Effector memory CD8-positive, alpha-beta T cell (primary cell): ENCODE results near the gene CCL18.
"Not testable (repeated sequence)": the region's sequence is repeated elsewhere in the genome, so short reads cannot be mapped to it uniquely, and the experiment has no call there.

Experiments used
- ATAC-seq: fragments of 150-1000 bp; cut with Tn5 transposase; replicated peaks from 2 replicates; pipeline ENCODE4 v1.10.0; 2021; ENCODE audit warnings: mild to moderate bottlenecking, moderate library complexity
- DNase-seq, 3 experiments: peaks; one replicate each; pipeline ENCODE4 v3.0.0; 2021
- H3K27ac Mint-ChIP-seq, 2 donors: one replicate each; pipeline ENCODE4 v1.8.0; 2022; ENCODE audit warnings: mild to moderate bottlenecking in 2 of 2, mixed read lengths in 2 of 2, moderate library complexity in 2 of 2
- H3K27me3 Mint-ChIP-seq, 2 donors: one replicate each; pipeline ENCODE4 v1.8.0; 2022; ENCODE audit warnings: mixed read lengths in 2 of 2
- H3K36me3 Mint-ChIP-seq: one replicate; pipeline ENCODE4 v1.8.0; 2022; ENCODE audit warnings: mild to moderate bottlenecking, moderate library complexity, mixed read lengths; ENCODE audit not compliant: insufficient read depth
- H3K4me1 Mint-ChIP-seq, 2 donors: one replicate each; pipeline ENCODE4 v1.8.0; 2022; ENCODE audit warnings: low read depth in 2 of 2, mixed read lengths in 2 of 2
- H3K4me3 Mint-ChIP-seq, 2 donors: one replicate each; pipeline ENCODE4 v1.8.0; 2022; ENCODE audit warnings: mild to moderate bottlenecking in 2 of 2, mixed read lengths in 2 of 2, moderate library complexity in 2 of 2
- H3K9me3 Mint-ChIP-seq, 2 donors: one replicate each; pipeline ENCODE4 v1.8.0; 2022; ENCODE audit warnings: mixed read lengths in 2 of 2

The CCL18 gene

GRCh38 chr17:36055171-36055570 is 8.9 kb upstream of the CCL18 start:
- Mint-ChIP-seq H3K4me1 (peaks cover 4 to 9% of the 10 kb centered on the region in 2 donors), H3K4me3 (no peak overlapping the region), H3K27ac (no peak overlapping the region)

DNA sequence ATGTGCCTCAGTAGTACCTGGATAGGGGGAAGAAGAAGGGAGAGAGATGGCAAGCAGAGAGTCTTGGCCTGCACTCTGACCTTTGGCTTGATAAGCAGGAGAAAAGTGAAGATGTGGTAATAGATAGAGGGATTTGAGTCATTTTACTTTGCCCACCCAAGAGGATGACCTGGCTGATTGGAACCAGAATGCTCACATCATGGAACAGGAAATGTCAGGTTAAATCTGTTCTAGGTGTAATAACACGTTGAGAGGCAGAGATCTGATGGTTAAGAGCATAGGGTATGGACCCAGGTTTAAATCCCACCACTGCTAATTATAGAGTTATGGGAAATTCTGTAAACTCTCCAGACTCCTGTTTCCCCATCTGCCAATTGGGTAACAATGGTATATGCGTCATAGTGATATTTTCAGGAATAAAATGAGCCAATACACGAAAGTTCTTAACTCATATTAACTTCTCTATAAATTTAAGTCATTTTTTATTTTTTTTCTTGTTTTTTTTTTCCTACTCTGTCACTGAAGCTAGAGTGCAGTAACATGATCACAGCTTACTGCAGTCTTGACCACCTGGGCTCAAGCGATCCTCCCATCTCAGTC is 8.1 kb upstream of the CCL18 start:
- ATAC-seq (no peak), DNase-seq (no peak)
- Mint-ChIP-seq H3K27me3 (no peaks in the 10 kb centered on the region), H3K4me1 (peaks cover 4 to 9% of the 10 kb centered on the region in 2 donors), H3K27ac (no peak overlapping the region), H3K9me3 (no peaks in the 10 kb centered on the region), H3K36me3 (no peaks in the 10 kb centered on the region), H3K4me3 (no peak overlapping the region)

More at GRCh38 chr17:36055171-36055570, 8.9 kb upstream of the CCL18 start:
- Mint-ChIP-seq H3K27me3 (no peaks in the 10 kb centered on the region), H3K9me3 (peaks cover 1 to 2% of the 10 kb centered on the region in 2 donors), H3K36me3 (no peaks in the 10 kb centered on the region)
- ATAC-seq = no peak
- DNase-seq = no peak

DNA sequence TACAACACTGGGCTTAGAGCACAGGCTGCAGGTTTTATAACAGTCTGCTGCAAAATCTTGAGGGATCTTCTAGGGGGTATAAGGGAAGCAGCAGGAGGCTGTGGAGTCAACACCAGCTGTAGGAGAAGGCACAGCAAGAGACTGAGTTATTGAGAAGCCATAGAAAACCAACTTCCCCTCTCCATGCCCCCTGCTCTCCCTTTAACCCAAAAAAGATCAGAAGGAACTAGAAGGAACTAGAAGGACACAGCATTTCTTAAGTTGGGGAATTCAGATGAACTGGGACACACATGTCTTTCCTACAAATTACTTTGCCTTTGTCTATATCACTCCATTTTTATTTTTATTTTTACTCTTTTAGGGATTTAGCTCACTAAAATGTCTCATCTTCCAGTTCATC is 6.2 kb upstream of the CCL18 start:
- Mint-ChIP-seq H3K4me3 (no peak overlapping the region), H3K9me3 (no peaks in the 10 kb centered on the region), H3K36me3 (no peaks in the 10 kb centered on the region), H3K27me3 (no peaks in the 10 kb centered on the region), H3K27ac (no peak overlapping the region), H3K4me1 (peaks cover 4 to 14% of the 10 kb centered on the region in 2 donors)
- no peak for ATAC-seq
- DNase-seq = no peak

DNA sequence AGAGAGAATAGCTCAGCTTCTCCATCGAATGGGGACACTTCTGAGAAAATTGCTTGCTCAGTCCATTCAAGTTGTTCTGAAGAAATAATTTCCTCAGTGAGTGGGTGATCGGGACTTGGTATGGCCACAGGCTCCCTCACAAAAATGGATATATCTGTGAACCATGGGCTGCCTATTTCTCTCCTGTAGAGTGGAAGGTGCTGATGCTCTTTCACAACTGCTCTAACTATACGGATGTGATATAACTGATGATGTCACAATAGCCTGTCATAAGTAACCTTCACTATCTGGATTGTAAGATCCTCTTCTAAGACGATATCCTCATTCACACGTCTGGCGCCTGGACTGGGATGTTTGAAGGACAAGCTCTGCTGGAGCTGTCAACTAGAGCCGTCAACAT is 4.7 kb upstream of the CCL18 start:
- DNase-seq (no peak), ATAC-seq (no peak)
- no peaks in the 10 kb centered on the region for H3K36me3 Mint-ChIP-seq
- no peaks in the 10 kb centered on the region for H3K9me3 Mint-ChIP-seq
- H3K4me3 Mint-ChIP-seq = no peak overlapping the region
- H3K27me3 Mint-ChIP-seq = no peaks in the 10 kb centered on the region
- no peak overlapping the region for H3K27ac Mint-ChIP-seq
- peaks cover 8 to 22% of the 10 kb centered on the region in 2 donors for H3K4me1 Mint-ChIP-seq

- ATAC-seq (no peak), DNase-seq (no peak)
- Mint-ChIP-seq H3K36me3 (no peaks in the 10 kb centered on the region), H3K27me3 (no peaks in the 10 kb centered on the region), H3K4me1 (peaks cover 12 to 27% of the 10 kb centered on the region in 2 donors), H3K27ac (no peak overlapping the region), H3K9me3 (no peaks in the 10 kb centered on the region), H3K4me3 (no peak overlapping the region)
These were observed 3.3 kb upstream of the CCL18 start for GRCh38 chr17:36060816-36061215.

GRCh38 chr17:36066365-36066985 is 2.4 kb downstream of the CCL18 start:
- H3K27me3 Mint-ChIP-seq = no peaks in the 10 kb centered on the region
- ATAC-seq (peak; percentile 95), DNase-seq (peak; percentile 50 to 62 (median 52))
- no peaks in the 10 kb centered on the region for H3K9me3 Mint-ChIP-seq
- H3K4me1 Mint-ChIP-seq = peaks cover 50 to 66% of the 10 kb centered on the region in 2 donors
- H3K36me3 Mint-ChIP-seq = peaks cover 5% of the 10 kb centered on the region
- H3K27ac Mint-ChIP-seq = peak overlapping the region; percentile 86 to 89
- peak overlapping the region; percentile 33 to 59 for H3K4me3 Mint-ChIP-seq

- DNase-seq (no peak), ATAC-seq (no peak)
- Mint-ChIP-seq H3K9me3 (no peaks in the 10 kb centered on the region), H3K4me1 (peaks cover 62 to 78% of the 10 kb centered on the region in 2 donors), H3K4me3 (peak overlapping the region in 1 of 2 donors; percentile 18), H3K36me3 (peaks cover 5% of the 10 kb centered on the region), H3K27ac (peak overlapping the region; percentile 89 to 93), H3K27me3 (no peaks in the 10 kb centered on the region)
These were observed 4.5 kb downstream of the CCL18 start for GRCh38 chr17:36068524-36068923.

- Mint-ChIP-seq H3K4me1 (peaks cover 61 to 76% of the 10 kb centered on the region in 2 donors), H3K27ac (peak overlapping the region; percentile 89 to 93), H3K36me3 (peaks cover 5% of the 10 kb centered on the region), H3K9me3 (no peaks in the 10 kb centered on the region), H3K27me3 (no peaks in the 10 kb centered on the region), H3K4me3 (peak overlapping the region; percentile 27 to 53)
- ATAC-seq (no peak), DNase-seq (no peak)
These were observed 5.1 kb downstream of the CCL18 start for GRCh38 chr17:36069136-36069535.

DNA sequence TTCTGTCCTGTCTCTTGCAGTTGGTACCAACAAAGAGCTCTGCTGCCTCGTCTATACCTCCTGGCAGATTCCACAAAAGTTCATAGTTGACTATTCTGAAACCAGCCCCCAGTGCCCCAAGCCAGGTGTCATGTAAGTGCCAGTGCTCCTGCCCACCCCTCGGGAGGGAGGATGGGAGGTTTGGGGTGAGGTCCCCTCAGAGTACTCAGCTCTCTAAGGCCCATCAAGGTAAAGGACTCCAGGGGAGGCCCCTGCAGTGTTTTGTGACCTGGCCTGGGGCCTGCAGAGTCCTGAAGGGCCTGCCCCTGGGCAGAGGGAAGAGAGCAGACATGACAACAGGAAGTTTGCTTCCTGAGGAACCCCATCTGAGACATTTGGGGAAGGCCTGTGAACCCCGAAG is 6.4 kb downstream of the CCL18 start:
- Mint-ChIP-seq H3K36me3 (peaks cover 5% of the 10 kb centered on the region), H3K9me3 (no peaks in the 10 kb centered on the region), H3K27ac (peak overlapping the region; percentile 89 to 93), H3K27me3 (no peaks in the 10 kb centered on the region), H3K4me3 (peak overlapping the region in 1 of 2 donors; percentile 38), H3K4me1 (peaks cover 53 to 66% of the 10 kb centered on the region in 2 donors)
- ATAC-seq = no peak
- no peak for DNase-seq

DNA sequence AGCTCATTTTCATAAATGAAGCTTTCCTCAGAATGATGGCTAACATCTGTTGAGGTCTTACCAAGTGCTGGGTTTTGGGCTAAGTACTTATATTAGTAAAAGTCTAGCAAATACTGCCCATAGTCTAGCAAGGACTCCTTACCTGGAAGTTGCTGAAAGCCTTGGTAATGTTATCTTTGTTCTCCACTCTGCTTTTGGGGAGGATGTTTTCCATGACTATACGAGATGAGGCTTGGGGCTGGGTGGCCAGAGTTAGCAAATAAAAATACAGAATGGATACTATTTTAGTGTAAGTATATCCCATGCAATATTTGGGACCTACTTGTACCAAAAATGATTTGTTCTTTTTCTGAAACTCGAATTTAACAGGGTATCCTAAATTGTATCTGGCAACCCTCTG is 7.7 kb downstream of the CCL18 start:
- peaks cover 0 to 1% of the 10 kb centered on the region in 2 donors for H3K9me3 Mint-ChIP-seq
- H3K4me1 Mint-ChIP-seq = peaks cover 41 to 57% of the 10 kb centered on the region in 2 donors
- ATAC-seq (no peak), DNase-seq (no peak)
- H3K4me3 Mint-ChIP-seq = no peak overlapping the region
- no peaks in the 10 kb centered on the region for H3K27me3 Mint-ChIP-seq
- peak overlapping the region in 1 of 2 donors; percentile 84 for H3K27ac Mint-ChIP-seq
- peaks cover under 1% of the 10 kb centered on the region for H3K36me3 Mint-ChIP-seq

DNA sequence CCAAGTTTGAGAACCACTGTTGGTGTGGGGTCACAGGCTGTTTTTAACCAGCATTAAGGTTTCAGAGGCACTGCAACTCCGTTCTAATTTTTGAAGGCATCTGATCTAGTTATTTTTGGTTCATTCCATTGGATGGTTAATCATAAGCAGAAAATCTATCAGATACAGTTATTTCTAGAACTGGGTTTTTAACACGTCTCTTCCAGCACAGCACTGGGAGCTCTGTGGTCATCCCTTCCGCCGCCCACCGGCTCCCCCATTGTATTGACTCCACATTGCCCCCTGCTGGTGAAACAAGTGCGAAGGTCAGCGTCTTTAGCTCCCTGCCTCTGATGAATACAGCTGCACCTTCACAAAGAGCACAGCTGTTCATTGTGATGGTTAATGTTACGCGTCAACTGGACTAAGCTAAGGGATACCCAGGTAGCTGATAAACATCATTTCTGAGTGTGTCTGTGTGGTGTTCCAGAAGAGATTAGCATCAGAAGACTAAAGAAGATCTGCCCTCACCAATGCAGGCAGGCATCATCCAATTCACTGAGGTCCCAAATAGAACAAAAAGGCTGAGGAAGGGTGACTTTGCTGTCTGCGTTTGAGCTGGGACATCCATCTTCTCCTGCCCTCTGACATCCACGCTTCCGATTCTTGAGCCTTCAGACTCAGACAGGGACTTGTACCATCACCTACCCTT is 8.5 kb downstream of the CCL18 start:
- H3K4me3 Mint-ChIP-seq = peak overlapping the region; percentile 68 to 73
- peak; percentile 90 for ATAC-seq

GRCh38 chr17:36074365-36074764 is 10.3 kb downstream of the CCL18 start:
- no peaks in the 10 kb centered on the region for H3K36me3 Mint-ChIP-seq
- peak overlapping the region in 1 of 2 donors; percentile 84 for H3K27ac Mint-ChIP-seq
- peaks cover 0 to 5% of the 10 kb centered on the region in 2 donors for H3K9me3 Mint-ChIP-seq
- H3K27me3 Mint-ChIP-seq = no peaks in the 10 kb centered on the region
- no peak for DNase-seq
- no peak for ATAC-seq
- H3K4me1 Mint-ChIP-seq = peaks cover 29 to 53% of the 10 kb centered on the region in 2 donors
- H3K4me3 Mint-ChIP-seq = peak overlapping the region in 1 of 2 donors; percentile 61

More for the DNA sequence above, 8.5 kb downstream of the CCL18 start:
- H3K4me1 Mint-ChIP-seq = peaks cover 36 to 55% of the 10 kb centered on the region in 2 donors
- H3K27me3 Mint-ChIP-seq = no peaks in the 10 kb centered on the region
- DNase-seq = peak; percentile 70 to 79 (median 76)
- peaks cover 0 to 2% of the 10 kb centered on the region in 2 donors for H3K9me3 Mint-ChIP-seq
- no peaks in the 10 kb centered on the region for H3K36me3 Mint-ChIP-seq
- H3K27ac Mint-ChIP-seq = peak overlapping the region; percentile 59 to 84

DNA sequence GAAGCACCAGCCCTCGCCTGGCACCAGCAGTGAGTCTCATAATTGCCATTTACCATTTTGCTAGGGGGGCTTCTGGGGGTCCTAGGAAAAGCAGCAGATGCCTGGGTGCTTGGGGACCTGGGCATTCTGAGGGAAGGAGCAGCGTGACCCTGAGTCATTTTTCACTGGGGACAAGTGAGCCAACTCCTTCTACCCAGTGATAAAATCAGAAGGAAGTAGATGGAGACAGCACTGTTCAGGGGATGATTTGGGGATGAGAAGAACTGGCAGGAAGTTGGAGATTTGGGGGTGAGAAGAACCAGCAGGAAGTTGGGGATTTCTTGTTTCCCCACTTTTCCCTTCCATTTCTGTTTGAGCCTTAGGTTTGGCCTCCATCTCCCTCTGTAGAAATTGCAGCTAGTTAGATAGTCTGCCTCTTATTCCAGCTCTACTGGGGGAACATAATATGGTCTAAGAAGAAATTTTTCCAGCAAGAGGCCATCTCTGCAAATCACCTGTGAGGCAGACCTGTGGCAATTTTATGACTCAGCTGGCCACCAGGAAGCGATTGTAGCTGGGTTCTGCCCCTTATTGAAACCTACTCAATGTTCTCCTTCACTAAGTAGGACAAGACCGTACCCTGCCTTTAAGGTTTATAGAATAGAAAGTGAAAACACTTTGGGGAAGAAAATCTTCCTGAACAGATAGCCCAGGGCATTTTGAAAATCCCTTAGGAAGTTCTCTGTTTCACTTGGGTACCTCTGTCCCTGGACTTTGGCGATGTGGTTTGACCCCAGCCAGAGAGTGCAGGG is 17.8 kb downstream of the CCL18 start:
- peak overlapping the region; percentile 79 to 82 for H3K4me3 Mint-ChIP-seq
- H3K9me3 Mint-ChIP-seq, DNase-seq, H3K27me3 Mint-ChIP-seq: not testable (repeated sequence)
- H3K4me1 Mint-ChIP-seq = peaks cover 43 to 66% of the 10 kb centered on the region in 2 donors
- ATAC-seq = peak; percentile 27
- H3K36me3 Mint-ChIP-seq = peaks cover 10% of the 10 kb centered on the region
- peak overlapping the region; percentile 99 for H3K27ac Mint-ChIP-seq
